PC-3 (cell line): ENCODE measurements around the gene ANKRD10. TPM values are rescaled to one million over a fixed set of nuclear protein-coding genes. Genes with fewer than 3 reads are reported as not detected.

Experiments used
- ATAC-seq: fragments of 200-7000 bp; cut with Tn5 transposase; 2 replicates; pipeline ENCODE4 v1.9.1; 2020; ENCODE audit warnings: mild to moderate bottlenecking, moderate library complexity
- BruUV-seq: library from RNA; stranded (reverse); fragments of 400-500 nt; replicated peaks from 2 replicates; lab custom pipeline; 2021; lab: Mats Ljungman, UMichigan
- CTCF ChIA-PET: fragments of 300-600 bp; sonication (Branson Sonifier 250); formaldehyde crosslinking; loops from one replicate; lab custom pipeline; 2022; ENCODE audit warnings: antibody characterized with exemption; lab: Charles Lee
- POLR2A ChIA-PET: fragments of 300-600 bp; sonication (Branson Sonifier 250); formaldehyde crosslinking; loops from one replicate; lab custom pipeline; 2022; ENCODE audit warnings: antibody characterized with exemption; ENCODE audit not compliant: unreplicated experiment; lab: Charles Lee
- DNase-seq: peaks from one replicate; pipeline ENCODE4 v3.0.0-alpha.2; 2015
- H2AFZ ChIP-seq: fragments of 300-600 bp; sonication (generic); 2 replicates; pipeline ENCODE4 v1.6.0; 2016; ENCODE audit warnings: antibody characterized with exemption, low read length
- H3F3A ChIP-seq: fragments of 300-600 bp; sonication (generic); one replicate; pipeline ENCODE4 v1.6.0; 2017; ENCODE audit warnings: antibody characterized with exemption, low read length, control low read depth, mild to moderate bottlenecking; ENCODE audit not compliant: unreplicated experiment
- H3K27ac ChIP-seq: fragments of 300-600 bp; sonication (generic); 2 replicates; pipeline ENCODE4 v1.5.1; 2016; ENCODE audit warnings: mild to moderate bottlenecking, low read length
- H3K27me3 ChIP-seq: fragments of 300-600 bp; sonication (generic); 2 replicates; pipeline ENCODE4 v1.6.1; 2016; ENCODE audit warnings: low read length, mixed read lengths
- H3K36me3 ChIP-seq: fragments of 300-600 bp; sonication (generic); 2 replicates; pipeline ENCODE4 v1.6.1; 2016; ENCODE audit warnings: low read depth, mixed run types, low read length, mixed read lengths
- H3K4me1 ChIP-seq: fragments of 300-600 bp; sonication (generic); 2 replicates; pipeline ENCODE4 v1.5.1; 2016; ENCODE audit warnings: low read length; ENCODE audit not compliant: insufficient read depth
- H3K4me2 ChIP-seq: fragments of 300-600 bp; sonication (generic); 2 replicates; pipeline ENCODE4 v1.6.0; 2016; ENCODE audit warnings: low read length
- H3K4me3 ChIP-seq: fragments of 300-600 bp; sonication (generic); 2 replicates; pipeline ENCODE4 v1.5.1; 2016; ENCODE audit warnings: mild to moderate bottlenecking, low read length, mixed read lengths
- H3K79me2 ChIP-seq: fragments of 300-600 bp; sonication (generic); 2 replicates; pipeline ENCODE4 v1.6.1; 2017; ENCODE audit warnings: low read length, mixed read lengths
- H3K9ac ChIP-seq: fragments of 300-600 bp; sonication (generic); 2 replicates; pipeline ENCODE4 v1.6.0; 2016; ENCODE audit warnings: mild to moderate bottlenecking, low read length
- H3K9me2 ChIP-seq: fragments of 300-600 bp; sonication (generic); replicated peaks from 2 replicates; pipeline ENCODE4 v1.6.1; 2016; ENCODE audit warnings: mixed run types, low read length, mixed read lengths
- H3K9me3 ChIP-seq: fragments of 300-600 bp; sonication (generic); 2 replicates; pipeline ENCODE4 v1.6.1; 2016; ENCODE audit warnings: low read length, mixed read lengths
- H4K20me1 ChIP-seq: fragments of 300-600 bp; sonication (generic); 2 replicates; pipeline ENCODE4 v1.6.1; 2016; ENCODE audit warnings: low read length, mixed read lengths
- EZH2 ChIP-seq: fragments of 300-600 bp; sonication (generic); IDR thresholded peaks from one replicate; pipeline ENCODE4 v1.6.1; 2017; ENCODE audit warnings: antibody characterized with exemption, mild to moderate bottlenecking, low read length; ENCODE audit not compliant: unreplicated experiment
- EZH2phosphoT487 ChIP-seq: fragments of 300-600 bp; sonication (generic); IDR thresholded peaks from 2 replicates; pipeline ENCODE4 v1.6.1; 2018; ENCODE audit warnings: mild to moderate bottlenecking, antibody characterized with exemption, low read length, borderline replicate concordance
- intact Hi-C: fragments of 100-400 bp; cut with micrococcal nuclease; formaldehyde crosslinking; loops from 2 replicates; pipeline ENCODE4 v1.9.0; 2023
- total RNA-seq: library from RNA; depleted of rRNA; stranded (reverse); fragments of >200 nt; gene quantifications from 2 replicates; pipeline ENCODE4 v1.2.3, GENCODE V29; 2014
- TF ChIP-seq, protein P1 (sequence below): fragments of 300-600 bp; sonication (generic); conservative IDR thresholded peaks from 2 replicates; pipeline ENCODE4 v1.5.1; 2017; ENCODE audit warnings: antibody characterized with exemption, low read depth, mild to moderate bottlenecking, low read length

Gene ANKRD10
- total RNA-seq, 1 experiment from 2014 or later = 60.2 TPM

- no peak overlapping the region for H3K4me2 ChIP-seq
- CTCF ChIA-PET = no interaction called here
- H3K4me3 ChIP-seq = no peak overlapping the region
- no peak overlapping the region for H3K27ac ChIP-seq
- intact Hi-C loops = no loop called here
- BruUV-seq = no TSS peak
- H3K4me1 ChIP-seq = no peaks in the 10 kb centered on the region
- ATAC-seq (peak; percentile 39), DNase-seq (no peak)
- POLR2A ChIA-PET = no interaction called here
- H3K9ac ChIP-seq = no peak overlapping the region
- TF ChIP-seq EZH2 (no peak), EZH2phosphoT487 (no peak)
- TF ChIP-seq, protein P1, sequence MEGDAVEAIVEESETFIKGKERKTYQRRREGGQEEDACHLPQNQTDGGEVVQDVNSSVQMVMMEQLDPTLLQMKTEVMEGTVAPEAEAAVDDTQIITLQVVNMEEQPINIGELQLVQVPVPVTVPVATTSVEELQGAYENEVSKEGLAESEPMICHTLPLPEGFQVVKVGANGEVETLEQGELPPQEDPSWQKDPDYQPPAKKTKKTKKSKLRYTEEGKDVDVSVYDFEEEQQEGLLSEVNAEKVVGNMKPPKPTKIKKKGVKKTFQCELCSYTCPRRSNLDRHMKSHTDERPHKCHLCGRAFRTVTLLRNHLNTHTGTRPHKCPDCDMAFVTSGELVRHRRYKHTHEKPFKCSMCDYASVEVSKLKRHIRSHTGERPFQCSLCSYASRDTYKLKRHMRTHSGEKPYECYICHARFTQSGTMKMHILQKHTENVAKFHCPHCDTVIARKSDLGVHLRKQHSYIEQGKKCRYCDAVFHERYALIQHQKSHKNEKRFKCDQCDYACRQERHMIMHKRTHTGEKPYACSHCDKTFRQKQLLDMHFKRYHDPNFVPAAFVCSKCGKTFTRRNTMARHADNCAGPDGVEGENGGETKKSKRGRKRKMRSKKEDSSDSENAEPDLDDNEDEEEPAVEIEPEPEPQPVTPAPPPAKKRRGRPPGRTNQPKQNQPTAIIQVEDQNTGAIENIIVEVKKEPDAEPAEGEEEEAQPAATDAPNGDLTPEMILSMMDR = no peak
- no peaks in the 10 kb centered on the region for H4K20me1 ChIP-seq
- H3K27me3 ChIP-seq = no peaks in the 10 kb centered on the region
- no peaks in the 10 kb centered on the region for H3K79me2 ChIP-seq
- no peaks in the 10 kb centered on the region for H3K9me2 ChIP-seq
- H3K9me3 ChIP-seq = no peaks in the 10 kb centered on the region
- H3F3A ChIP-seq = no peaks in the 10 kb centered on the region
- H2AFZ ChIP-seq = no peak overlapping the region
- H3K36me3 ChIP-seq = no peaks in the 10 kb centered on the region
These were observed 28.7 kb downstream of the ANKRD10 start for GRCh38 chr13:110885966-110886869.

- Histone ChIP-seq H3K4me2 (no peak overlapping the region), H3K9me2 (no peaks in the 10 kb centered on the region), H4K20me1 (no peaks in the 10 kb centered on the region), H3F3A (no peaks in the 10 kb centered on the region), H3K79me2 (no peaks in the 10 kb centered on the region), H2AFZ (no peak overlapping the region), H3K4me3 (no peak overlapping the region), H3K9me3 (no peaks in the 10 kb centered on the region), H3K4me1 (no peaks in the 10 kb centered on the region), H3K36me3 (no peaks in the 10 kb centered on the region), H3K27me3 (no peaks in the 10 kb centered on the region), H3K27ac (no peak overlapping the region), H3K9ac (no peak overlapping the region)
- ATAC-seq (no peak), DNase-seq (no peak)
- POLR2A ChIA-PET = no interaction called here
- intact Hi-C loops = no loop called here
- CTCF ChIA-PET = no interaction called here
- BruUV-seq = no TSS peak
- no peak for TF ChIP-seq EZH2phosphoT487
- TF ChIP-seq, protein P1 = no peak
- no peak for TF ChIP-seq EZH2
These were observed 29.4 kb downstream of the ANKRD10 start for GRCh38 chr13:110885516-110885915.

DNA sequence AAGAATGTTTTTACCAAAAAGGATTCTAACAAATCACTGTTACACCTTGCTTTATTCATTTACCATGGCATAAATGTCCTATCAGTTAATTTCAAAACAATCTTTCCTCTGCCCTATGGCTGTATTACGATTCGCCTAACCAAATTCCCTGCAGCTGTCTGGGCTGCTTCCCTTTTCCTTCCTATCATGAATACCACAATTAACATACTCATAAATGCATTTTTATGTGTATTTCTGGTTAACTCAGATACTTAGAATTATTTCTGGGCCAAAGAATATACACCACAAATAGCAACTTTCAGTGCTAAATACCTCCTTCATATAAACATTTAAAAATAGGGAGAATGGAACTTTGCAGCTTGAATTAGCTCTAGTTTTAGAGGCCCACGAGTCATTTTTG lies 30.4 kb downstream of the ANKRD10 start:
- H3K4me3 ChIP-seq = no peak overlapping the region
- H3K36me3 ChIP-seq = no peaks in the 10 kb centered on the region
- no peaks in the 10 kb centered on the region for H3F3A ChIP-seq
- H3K9me3 ChIP-seq = no peaks in the 10 kb centered on the region
- H3K27me3 ChIP-seq = no peaks in the 10 kb centered on the region
- no peaks in the 10 kb centered on the region for H3K4me1 ChIP-seq
- no peak overlapping the region for H3K27ac ChIP-seq
- no TSS peak for BruUV-seq
- intact Hi-C loops = no loop called here
- CTCF ChIA-PET = no interaction called here
- H3K4me2 ChIP-seq = no peak overlapping the region
- H4K20me1 ChIP-seq = no peaks in the 10 kb centered on the region
- no peaks in the 10 kb centered on the region for H3K9me2 ChIP-seq
- no peak for TF ChIP-seq EZH2
- TF ChIP-seq, protein P1 = no peak
- no peak for TF ChIP-seq EZH2phosphoT487
- no peak for DNase-seq
- H2AFZ ChIP-seq = no peak overlapping the region
- H3K9ac ChIP-seq = no peak overlapping the region
- H3K79me2 ChIP-seq = no peaks in the 10 kb centered on the region
- POLR2A ChIA-PET = no interaction called here
- no peak for ATAC-seq
